DMS153 (cell line): Measurements from ENCODE around the gene LRRC3.
A peak's percentile ranks its signal among the peaks of the same experiment; 100 is the strongest.

ENCODE experiments used
- DNase-seq: peaks from one replicate; lab custom pipeline; 2025; lab: John Stamatoyannopoulos, UW

LRRC3 gene

DNA sequence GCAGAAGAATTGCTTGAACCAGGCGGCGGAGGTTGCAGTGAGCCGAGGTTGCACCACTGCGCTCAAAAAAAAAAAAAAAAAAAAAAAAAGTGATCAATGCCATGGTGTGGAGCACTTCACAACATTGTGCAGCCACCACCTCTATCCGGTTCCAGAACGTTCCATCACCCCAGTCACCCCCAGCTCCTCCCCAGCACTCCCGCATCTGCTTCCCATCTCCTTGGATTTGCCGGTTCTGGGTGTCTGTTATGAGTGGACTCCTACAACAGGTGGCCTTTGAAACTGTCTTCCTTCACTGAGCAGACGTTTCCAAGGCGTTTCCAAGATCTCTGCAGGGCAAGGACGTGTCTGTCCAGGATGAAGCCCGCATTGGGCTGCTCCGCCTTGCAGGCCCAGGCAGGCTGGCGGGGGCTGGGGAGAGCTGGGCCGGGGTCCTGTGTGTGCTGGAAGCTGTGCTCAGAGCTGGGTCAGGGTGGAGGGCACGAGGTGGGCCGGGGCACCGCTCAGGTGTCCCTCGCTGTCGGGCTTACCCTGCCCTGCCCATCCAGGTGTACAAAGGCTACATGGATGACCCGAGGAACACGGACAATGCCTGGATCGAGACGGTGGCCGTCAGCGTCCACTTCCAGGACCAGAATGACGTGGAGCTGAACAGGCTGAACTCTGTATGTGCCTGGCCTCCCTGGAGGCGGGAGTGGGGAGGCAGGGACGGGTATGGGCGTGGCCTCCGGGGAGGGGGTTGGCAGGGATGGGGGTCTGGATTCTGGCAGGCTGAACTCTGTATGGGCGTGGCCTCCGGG lies 14.9 kb upstream of the LRRC3 start:
- DNase-seq: no peak

DNA sequence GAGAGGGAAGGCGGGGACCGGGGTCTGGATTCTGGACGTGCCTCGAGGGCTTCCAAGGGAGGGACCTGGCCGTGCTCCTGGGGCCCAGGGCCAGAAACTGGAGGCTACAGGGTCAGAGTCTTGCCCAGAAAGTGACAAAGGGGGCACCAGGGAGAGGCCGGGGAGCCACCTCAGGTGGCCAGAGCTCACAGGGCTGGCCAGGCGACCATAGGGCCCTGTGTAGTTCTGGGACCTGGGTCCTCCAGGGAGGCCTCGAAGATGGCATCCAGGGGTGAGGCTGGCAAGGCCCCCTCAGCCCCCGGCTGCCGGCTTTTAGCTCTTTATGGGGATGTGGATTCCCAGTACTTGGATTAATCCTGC lies 14.3 kb upstream of the LRRC3 start:
- no peak for DNase-seq

DNA sequence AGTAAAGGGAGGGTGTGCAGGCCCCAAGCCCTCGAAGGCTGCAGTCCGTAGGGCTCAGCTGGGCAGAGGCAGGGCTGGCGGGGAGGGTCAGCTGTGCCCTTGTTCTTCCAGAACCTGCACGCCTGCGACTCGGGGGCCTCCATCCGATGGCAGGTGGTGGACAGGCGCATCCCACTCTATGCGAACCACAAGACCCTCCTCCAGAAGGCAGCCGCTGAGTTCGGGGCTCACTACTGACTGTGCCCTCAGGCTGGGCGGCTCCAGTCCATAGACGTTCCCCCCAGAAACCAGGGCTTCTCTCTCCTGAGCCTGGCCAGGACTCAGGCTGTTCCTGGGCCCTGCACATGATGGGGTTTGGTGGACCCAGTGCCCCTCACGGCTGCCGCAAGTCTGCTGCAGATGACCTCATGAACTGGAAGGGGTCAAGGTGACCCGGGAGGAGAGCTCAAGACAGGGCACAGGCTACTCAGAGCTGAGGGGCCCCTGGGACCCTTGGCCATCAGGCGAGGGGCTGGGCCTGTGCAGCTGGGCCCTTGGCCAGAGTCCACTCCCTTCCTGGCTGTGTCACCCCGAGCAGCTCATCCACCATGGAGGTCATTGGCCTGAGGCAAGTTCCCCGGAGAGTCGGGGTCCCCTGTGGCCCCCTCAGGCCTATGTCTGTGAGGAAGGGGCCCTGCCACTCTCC lies 13.6 kb upstream of the LRRC3 start:
- DNase-seq: no peak

DNA sequence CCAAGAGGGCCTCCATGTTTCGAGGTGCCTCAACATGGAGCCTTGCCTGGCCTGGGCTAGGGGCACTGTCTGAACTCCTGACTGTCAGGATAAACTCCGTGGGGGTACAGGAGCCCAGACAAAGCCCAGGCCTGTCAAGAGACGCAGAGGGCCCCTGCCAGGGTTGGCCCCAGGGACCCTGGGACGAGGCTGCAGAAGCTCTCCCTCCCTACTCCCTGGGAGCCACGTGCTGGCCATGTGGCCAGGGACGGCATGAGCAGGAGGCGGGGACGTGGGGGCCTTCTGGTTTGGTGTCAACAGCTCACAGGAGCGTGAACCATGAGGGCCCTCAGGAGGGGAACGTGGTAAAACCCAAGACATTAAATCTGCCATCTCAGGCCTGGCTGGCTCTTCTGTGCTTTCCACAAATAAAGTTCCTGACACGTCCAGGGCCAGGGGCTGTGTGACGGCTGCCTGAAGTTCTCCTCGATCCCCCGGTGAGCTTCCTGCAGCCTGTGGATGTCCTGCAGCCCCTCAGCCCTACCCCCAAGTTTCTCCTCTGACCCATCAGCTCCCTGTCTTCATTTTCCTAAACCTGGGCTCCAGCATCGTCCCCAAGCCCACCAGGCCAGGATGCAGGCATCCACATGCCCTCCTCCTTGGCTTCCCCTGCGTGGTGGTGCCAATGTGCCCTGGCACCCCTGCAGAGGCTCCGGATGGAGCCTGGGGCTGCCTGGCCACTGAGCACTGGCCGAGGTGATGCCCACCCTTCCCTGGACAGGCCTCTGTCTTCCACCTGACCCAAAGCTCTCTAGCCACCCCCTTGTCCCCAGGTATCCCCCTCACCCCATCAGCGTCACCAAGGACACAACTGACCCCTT lies 12.8 kb upstream of the LRRC3 start:
- DNase-seq: no peak

DNA sequence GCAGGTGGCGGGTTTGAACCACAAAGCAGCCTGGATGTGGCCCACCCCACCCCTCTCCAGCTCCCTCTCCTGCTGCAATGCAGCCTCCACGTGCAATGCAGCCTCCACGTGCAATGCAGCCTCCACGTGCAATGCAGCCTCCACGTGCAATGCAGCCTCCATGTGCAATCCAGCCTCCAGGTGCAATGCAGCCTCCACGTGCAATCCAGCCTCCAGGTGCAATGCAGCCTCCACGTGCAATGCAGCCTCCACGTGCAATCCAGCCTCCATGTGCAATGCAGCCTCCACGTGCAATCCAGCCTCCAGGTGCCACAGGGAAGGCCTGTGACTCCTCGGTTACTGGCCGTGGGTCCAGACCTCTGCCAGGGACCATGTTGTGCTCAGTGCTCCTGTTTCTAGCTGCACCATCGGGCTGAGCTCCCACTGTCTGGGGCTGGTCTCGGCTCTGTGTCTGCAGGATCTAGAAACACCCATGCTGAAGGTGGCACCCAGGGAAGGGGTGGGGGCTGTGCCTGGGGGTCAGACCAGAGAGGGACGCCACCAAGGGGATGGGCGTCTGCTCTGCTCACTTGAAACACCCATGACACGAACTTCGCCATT lies 11.9 kb upstream of the LRRC3 start:
- no peak for DNase-seq

DNA sequence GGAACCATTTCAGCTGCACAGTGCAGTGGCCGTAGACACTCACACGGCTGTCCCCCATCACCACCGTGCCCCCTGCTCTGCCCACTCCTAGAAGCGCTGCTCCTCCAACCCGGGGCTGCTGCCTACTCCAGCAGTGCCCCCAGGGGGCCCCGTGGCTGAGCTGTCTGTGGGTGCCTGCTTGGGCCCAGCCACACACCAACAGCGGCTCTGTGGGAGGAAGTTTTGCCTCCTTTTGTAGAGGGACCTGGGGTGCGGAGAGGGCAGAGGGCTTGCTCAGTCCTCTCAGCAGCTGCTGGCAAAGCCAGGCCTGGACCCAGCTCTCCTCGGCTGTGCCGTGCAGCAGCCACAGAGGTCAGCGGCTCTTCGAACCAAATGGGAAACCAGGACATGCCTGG lies 11.4 kb upstream of the LRRC3 start:
- no peak for DNase-seq

DNA sequence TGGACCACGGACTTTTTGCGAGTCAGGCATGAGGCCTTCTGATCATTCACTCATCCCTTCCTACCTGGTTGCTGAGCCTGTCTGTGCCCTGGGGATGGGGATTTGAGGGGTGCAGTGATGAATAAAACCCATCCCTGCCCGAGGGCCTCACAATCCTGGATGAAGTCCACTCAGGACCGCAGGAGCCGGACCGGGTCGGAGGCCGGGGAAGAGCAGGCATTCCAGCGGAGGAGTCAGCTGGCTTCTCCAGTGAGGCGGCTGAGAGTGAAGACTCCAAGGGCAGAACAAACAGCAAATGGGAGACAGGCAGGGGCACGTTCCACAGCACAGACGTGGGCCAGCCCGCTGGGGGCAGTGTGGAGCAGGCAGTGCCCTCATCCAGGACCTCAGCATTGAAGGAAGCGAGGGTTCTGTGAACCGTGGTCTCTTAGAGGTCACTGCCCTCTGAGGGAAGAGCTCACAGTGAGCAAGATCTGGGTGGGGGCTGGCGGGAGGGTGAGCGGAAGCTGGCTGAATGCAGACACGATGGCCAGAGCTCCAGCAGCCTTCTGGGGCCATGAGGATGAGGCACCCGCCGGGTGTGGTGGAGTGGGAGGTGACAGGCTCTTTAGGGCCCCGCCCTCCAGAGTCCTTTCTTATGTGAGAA lies 10.9 kb upstream of the LRRC3 start:
- DNase-seq: no peak

DNA sequence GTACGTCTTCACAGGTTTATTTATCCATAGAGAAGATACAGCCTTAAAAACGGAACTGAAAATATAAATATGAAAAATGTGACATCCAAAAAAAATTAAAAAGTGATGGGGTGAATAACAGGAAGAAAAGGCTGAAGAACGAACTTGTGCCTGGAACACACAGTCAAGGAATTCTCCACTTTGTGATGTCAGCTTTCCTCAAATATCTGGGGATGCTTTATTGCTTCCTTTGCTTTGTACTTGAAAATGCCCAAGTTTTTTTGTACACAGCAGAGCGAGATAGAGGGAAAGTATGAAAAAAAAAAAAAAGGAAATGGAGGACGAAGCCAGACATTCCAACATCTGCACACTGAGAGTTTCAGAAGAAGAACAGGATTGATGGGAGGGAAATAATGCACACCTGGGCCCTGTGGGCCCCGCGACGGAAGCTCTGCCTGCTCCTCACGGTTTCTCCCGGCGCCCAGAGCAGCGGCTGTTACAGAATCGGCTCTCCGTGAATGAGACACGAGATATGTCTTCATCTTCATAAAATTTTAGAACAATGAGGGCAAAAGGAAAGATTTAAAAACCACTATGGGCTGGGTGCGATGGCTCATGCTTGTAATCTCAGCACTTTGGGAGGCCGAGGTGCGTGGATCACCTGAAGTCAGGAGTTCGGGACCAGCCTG lies 10.0 kb upstream of the LRRC3 start:
- no peak for DNase-seq

DNA sequence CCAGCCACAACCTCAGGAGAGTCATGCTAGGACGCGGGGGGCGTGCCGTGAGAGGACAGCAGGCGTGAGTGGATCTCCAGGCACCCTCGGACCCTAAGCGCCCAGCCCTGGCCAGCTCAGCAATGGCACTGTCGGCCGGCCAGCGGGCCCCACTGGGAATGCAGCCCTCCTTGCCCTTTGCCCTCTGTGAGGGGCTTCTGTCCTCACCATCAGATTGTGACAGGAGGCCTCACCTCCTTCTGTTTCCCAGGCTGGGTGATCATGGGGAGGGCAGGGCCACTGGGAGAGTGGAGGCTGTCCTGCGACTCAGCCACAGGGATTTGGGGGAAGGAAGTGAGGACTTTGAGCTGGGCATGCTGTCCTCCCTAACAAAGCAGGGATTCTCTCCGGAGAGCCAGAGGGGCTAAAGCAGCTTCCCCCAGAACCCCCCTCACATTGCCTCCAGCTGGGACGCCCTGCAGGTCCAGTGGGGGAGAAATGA lies 6.6 kb upstream of the LRRC3 start:
- DNase-seq: no peak

DNA sequence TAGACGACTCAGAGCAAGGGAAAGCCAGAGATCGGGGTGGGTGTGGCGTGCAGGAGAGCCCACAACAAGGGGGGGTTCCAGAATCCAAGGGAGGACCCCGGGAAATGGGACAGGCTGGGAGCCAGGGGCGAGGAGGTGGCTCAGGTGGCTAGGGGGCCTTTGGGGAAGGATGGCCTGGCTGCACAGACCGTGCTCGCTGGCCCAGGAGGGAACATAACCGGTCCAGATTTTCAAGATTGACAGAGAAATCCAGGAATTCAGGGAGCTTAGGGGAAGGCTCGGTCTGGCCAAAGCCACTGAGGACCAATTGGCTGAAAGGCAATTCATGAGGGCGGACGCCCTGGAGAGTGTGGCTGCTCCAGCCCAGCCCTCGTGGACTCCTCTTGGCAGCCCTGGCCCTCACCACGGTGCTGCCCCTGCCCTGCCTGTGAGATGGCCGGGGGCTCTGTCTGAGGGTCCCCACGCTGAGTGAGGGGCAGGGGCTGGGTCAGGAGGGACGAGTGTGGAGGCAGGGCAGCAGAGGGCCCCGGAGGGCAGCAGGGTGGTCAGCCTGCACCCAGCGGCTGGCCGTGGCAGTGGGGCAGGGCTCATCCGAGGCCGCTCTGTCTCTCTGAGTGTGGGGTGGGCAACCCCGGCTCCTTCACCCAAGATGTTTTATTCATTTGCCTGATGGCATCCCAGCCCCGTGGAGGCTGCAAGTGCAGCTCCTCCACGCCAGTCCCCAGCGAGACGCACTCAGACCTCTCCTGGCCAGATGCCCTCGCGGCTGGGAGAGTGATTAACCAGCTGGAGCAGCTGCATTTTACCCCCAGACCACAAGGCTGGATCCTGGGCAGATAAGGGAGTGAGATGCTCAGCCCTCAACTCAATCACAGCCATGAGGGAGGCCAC lies 5.6 kb upstream of the LRRC3 start:
- no peak for DNase-seq

DNA sequence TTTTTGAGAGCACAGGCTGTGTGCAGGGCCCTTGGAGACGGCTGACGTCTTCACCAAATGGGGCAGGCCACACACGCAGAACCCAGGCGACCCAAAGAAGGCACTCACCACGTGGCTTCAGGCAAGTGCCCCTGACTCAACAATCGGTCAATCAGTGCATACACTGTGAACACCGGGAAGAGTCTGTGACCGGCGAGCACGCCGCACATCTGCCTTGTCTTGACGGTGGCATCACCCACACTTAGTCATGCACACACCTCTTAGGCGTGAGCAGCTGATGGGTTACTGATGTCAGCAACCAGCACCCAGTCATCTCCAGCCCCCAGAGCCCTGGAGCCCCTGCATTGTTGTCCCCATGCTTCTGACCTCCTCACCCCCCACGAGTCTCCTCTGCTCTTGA lies 4.9 kb upstream of the LRRC3 start:
- no peak for DNase-seq

DNA sequence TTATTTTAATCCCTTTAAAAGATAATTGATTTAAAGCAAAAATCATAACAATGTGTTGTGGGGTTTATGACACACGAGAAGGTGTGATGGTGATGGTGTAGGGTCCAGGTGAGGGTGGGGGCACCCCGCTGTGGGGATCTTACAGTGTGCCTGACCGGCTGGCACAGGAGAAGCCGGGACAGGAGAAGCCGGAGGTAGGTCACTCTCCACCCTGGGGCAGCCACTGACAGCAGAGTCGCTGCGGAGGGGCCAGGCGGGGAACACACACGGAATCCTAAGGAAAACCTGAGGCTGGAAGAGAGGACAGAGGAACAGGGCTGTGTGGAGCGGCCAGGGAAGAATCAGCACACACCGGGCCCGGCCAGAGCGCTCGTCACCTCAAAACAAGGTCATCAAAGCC lies 4.3 kb upstream of the LRRC3 start:
- DNase-seq: no peak

DNA sequence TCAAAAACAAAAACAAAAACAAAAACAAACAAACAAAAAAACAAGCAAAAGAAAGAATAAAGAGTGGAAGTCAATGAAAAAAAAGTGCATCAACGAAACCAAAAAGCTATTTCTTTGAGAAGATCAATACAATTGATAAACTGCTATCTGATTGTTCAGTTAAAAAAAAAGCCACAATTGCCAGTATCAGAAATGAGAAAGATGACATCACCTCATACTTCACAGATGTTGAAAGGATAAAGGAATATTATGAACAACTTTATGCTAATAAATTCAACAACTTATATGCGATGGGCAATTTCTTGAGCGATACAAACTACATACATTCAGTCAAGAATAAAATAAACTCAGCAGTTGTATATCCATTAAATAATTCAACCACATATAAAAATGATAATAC lies 2.2 kb upstream of the LRRC3 start:
- DNase-seq: no peak

DNA sequence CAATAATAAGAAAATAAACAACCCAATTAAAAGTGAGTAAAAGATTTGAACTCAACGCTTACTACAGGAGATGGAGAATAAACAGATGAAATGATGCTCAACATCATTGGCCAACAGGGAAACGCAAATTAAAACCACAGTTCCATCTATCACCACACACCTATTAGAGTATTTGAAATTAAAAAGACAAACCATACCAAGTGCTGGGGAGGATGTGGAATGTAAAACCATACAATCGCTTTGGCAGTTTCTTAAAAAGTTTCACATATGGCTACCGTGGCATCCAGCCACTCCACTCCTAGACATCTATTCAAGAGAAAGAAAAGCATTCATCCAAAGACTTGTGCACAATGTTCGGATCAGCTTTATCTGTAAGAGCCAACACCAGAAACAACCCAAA lies 1.3 kb upstream of the LRRC3 start:
- no peak for DNase-seq

DNA sequence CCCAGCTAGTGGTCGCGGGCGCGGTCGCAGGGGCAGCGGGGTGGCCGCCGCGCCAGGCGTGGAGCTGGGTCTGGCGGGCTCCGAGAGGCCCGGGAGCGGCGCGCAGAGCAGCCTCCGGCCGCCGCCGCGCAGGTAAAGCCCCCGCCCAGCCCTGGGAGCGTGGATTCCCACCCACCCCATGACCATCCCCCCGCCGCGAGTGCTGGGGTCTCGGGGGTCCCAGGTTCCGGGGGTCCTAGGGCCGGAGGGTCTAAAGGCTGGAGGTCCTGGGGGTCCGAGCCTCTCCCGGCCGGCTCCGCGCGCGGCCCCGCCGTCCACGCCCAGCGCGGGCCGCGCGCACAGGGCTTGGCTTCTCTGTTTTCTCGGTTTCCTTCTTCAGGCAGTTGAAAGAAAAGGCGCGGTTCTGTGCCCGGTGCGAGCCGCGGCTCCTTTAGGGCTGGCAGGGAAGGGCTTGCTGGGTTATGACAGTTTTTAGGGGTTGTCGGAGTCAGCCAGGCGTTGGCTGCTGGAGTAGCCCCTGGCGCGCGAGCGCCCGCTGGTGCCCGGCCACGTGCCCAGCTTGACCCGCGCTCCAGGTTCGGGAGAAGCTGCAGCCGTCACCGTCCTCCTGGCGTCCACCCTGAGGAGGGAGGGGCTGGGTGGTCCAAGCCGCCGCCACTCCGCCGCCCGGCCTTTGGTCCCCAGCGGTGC lies 359 bp downstream of the LRRC3 start:
- DNase-seq: peak; percentile 8

DNA sequence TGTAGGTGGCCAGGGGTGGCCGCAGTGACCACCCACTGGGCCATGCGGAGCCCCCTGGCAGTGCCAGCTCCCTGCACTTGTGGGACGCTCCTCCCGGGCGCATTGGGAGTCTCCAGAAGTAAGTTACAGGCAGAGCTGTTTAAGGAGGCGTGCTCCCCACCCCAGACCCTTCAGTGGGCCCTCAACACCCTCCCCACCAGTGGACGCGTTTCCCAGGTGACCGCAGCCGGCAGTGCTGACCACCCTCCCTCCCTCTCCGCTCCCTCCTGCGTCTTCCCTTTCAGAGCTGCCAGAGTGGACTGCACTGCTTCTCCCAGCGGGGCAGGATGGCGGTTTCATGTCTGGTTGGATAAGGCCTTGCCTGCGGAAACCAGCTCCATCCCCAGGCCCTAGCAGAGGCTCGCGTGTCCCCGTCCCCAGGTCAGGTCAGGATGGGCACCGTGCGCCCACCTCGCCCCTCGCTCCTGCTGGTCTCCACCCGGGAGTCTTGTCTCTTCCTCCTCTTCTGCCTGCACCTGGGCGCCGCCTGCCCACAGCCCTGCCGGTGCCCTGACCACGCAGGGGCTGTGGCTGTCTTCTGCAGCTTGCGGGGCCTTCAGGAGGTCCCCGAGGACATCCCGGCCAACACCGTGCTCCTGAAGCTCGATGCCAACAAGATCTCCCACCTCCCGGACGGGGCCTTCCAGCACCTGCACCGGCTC lies 1.1 kb downstream of the LRRC3 start:
- no peak for DNase-seq

DNA sequence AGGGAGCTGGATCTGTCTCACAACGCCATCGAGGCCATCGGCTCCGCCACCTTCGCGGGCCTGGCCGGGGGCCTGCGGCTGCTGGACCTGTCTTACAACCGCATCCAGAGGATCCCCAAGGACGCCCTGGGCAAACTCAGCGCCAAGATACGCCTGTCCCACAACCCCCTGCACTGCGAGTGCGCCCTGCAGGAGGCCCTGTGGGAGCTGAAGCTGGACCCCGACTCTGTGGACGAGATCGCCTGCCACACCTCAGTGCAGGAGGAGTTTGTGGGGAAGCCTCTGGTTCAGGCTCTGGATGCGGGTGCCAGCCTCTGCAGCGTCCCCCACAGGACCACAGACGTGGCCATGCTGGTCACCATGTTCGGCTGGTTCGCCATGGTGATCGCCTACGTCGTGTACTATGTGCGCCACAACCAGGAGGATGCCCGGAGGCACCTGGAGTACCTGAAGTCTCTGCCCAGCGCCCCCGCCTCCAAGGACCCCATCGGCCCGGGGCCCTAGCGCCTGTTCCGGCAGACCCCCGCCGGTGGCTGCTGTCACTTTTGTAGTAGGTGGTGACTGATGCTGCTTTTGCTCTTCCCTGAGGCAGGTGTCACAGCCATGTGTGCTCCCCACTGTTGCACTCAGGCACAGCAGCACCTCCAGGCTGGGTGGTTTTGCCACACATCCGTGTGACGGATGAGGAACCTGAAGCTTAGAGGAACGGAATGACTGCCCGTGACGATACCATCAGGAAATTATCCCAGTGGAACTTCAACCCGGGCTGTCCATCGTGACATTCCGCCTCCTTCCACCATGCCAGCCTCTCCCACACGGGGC lies 1.8 kb downstream of the LRRC3 start:
- DNase-seq: no peak
